Calu3 (cell line): ENCODE measurements around the gene BICD2. TPM values are rescaled to one million over a fixed set of nuclear protein-coding genes. Genes with fewer than 3 reads are reported as not detected.

Experiments
- BruUV-seq: library from RNA; stranded (reverse); fragments of 400-500 nt; replicated peaks from 2 replicates; lab custom pipeline; 2021; lab: Mats Ljungman, UMichigan
- CTCF ChIA-PET: fragments of 300-600 bp; sonication (Branson Sonifier 250); formaldehyde crosslinking; loops from one replicate; lab custom pipeline; 2022; ENCODE audit warnings: antibody characterized with exemption; lab: Charles Lee
- DNase-seq: peaks from one replicate; pipeline ENCODE4 v3.0.0; 2022
- H3K27ac Mint-ChIP-seq: one replicate; pipeline ENCODE4 v1.8.0; 2022; ENCODE audit warnings: mixed read lengths; ENCODE audit not compliant: unreplicated experiment
- H3K27me3 Mint-ChIP-seq: one replicate; pipeline ENCODE4 v1.8.0; 2022; ENCODE audit warnings: mixed read lengths; ENCODE audit not compliant: unreplicated experiment
- H3K36me3 Mint-ChIP-seq: one replicate; pipeline ENCODE4 v1.8.0; 2022; ENCODE audit warnings: mild to moderate bottlenecking, moderate library complexity, mixed read lengths; ENCODE audit not compliant: insufficient read depth, unreplicated experiment
- H3K4me1 Mint-ChIP-seq: one replicate; pipeline ENCODE4 v1.8.0; 2022; ENCODE audit warnings: mild to moderate bottlenecking, low read depth, mixed read lengths; ENCODE audit not compliant: unreplicated experiment
- H3K4me3 Mint-ChIP-seq: one replicate; pipeline ENCODE4 v1.8.0; 2022; ENCODE audit warnings: mild to moderate bottlenecking, low read depth, moderate library complexity, mixed read lengths; ENCODE audit not compliant: unreplicated experiment
- H3K9me3 Mint-ChIP-seq: one replicate; pipeline ENCODE4 v1.8.0; 2022; ENCODE audit warnings: low read depth, mixed read lengths; ENCODE audit not compliant: unreplicated experiment
- intact Hi-C: fragments of 100-400 bp; cut with micrococcal nuclease; formaldehyde crosslinking; loops from one replicate; pipeline ENCODE4 v1.10.0; 2022; ENCODE audit not compliant: unreplicated experiment
- total RNA-seq: library from RNA; stranded (reverse); gene quantifications from 2 replicates; pipeline ENCODE4 v1.2.3, GENCODE V29; 2022
- TF ChIP-seq, protein P1 (sequence below): fragments of 200-600 bp; IDR thresholded peaks from one replicate; pipeline ENCODE4 v1.8.0; 2022; ENCODE audit warnings: antibody characterized with exemption; ENCODE audit not compliant: unreplicated experiment

Gene BICD2
- total RNA-seq, 1 experiment from 2014 or later: 21.9 TPM

DNA sequence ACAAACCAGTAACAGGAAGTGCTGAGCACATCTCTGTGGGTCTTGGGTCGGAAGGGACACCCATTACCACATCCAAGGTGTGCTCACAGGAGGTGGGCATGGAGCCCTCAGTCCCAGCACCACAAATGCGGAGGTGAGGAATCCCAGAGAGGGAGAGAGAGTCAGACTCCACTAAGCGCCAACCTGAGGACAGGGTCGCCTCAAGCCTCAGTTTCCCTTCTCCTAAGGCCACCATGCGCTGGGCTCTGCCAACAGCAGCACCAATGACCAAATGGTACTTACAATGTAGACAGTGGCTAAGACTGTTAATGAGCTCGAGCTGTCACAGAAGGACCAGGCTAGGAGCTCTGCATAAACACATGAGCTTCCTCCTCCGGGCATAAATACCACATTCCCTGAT, 43.1 kb downstream of the BICD2 start:
- Mint-ChIP-seq H3K27ac (no peak overlapping the region), H3K27me3 (no peaks in the 10 kb centered on the region), H3K9me3 (no peaks in the 10 kb centered on the region), H3K4me3 (no peak overlapping the region), H3K4me1 (peaks cover 16% of the 10 kb centered on the region), H3K36me3 (peaks cover 16% of the 10 kb centered on the region)
- TF ChIP-seq, protein P1, sequence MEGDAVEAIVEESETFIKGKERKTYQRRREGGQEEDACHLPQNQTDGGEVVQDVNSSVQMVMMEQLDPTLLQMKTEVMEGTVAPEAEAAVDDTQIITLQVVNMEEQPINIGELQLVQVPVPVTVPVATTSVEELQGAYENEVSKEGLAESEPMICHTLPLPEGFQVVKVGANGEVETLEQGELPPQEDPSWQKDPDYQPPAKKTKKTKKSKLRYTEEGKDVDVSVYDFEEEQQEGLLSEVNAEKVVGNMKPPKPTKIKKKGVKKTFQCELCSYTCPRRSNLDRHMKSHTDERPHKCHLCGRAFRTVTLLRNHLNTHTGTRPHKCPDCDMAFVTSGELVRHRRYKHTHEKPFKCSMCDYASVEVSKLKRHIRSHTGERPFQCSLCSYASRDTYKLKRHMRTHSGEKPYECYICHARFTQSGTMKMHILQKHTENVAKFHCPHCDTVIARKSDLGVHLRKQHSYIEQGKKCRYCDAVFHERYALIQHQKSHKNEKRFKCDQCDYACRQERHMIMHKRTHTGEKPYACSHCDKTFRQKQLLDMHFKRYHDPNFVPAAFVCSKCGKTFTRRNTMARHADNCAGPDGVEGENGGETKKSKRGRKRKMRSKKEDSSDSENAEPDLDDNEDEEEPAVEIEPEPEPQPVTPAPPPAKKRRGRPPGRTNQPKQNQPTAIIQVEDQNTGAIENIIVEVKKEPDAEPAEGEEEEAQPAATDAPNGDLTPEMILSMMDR: no peak
- no peak for DNase-seq
- no TSS peak for BruUV-seq
- intact Hi-C loops: no loop called here
- CTCF ChIA-PET: no interaction called here

DNA sequence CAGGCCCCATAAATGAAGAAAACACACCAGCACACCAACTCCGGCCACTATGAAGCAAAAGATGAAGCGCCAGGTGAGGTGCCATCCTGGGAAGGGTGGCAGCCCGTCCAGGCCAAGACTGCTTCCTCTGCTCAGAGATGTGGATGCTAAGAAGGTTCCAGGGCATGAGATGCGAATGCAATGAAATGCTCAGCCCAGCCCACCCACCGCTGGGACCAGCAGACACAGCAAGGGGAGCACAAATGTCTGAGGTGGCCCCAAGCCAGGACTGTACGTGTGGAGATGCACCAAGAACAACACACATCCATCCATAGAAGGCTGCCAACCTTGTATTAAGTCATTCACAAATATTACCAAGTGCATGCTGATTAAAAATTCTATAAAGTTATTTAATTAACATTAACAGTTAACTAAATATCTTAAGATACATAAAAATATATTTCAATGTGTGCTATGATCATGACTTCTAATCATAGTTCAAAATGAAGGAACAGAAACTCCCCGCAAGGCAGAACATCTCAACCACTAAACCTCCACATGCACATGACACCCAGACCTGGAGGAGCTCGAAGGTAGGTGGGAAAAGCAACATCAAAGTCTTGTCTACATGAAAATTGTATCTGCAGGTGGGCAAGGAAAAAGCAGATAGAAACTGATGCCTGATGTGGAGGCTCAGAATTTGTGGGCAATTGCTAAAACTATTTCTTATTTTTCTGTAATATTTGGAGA, 43.7 kb downstream of the BICD2 start:
- CTCF ChIA-PET: no interaction called here
- Mint-ChIP-seq H3K27ac (no peak overlapping the region), H3K9me3 (no peaks in the 10 kb centered on the region), H3K36me3 (peaks cover 16% of the 10 kb centered on the region), H3K4me3 (no peak overlapping the region), H3K4me1 (peaks cover 16% of the 10 kb centered on the region), H3K27me3 (no peaks in the 10 kb centered on the region)
- TF ChIP-seq, protein P1: no peak
- intact Hi-C loops: no loop called here
- DNase-seq: no peak
- BruUV-seq: no TSS peak

DNA sequence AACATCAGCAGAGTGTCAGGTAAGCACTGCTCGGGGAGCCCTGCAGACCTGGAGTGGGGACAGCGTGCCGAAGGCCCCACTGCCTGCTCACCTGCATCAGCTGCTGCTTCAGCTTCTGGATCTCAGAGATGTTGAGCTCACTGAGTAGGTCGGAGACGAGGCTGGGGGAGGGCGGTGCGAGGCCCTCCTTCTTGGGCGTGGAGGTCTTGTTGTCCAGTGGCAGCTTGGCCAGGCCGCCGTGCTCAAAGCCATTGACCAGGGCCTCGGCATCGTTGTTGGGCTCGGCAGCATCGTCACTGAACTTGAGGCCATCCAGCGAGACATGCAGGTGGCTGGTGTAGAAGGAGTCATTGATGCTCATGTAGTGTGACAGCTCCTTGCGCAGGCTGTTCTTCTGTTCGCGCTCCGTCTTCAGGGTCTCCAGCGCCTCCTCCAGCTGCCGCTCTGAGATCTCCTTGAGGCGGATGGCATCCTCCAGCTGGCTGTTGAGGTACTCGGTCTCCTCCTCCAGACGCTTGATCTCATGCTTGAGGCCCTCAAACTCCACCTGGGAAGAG, 44.3 kb downstream of the BICD2 start:
- no peak for DNase-seq
- intact Hi-C loops: no loop called here
- H3K27ac Mint-ChIP-seq: no peak overlapping the region
- no peak overlapping the region for H3K4me3 Mint-ChIP-seq
- peaks cover 16% of the 10 kb centered on the region for H3K4me1 Mint-ChIP-seq
- TF ChIP-seq, protein P1: no peak
- peaks cover 16% of the 10 kb centered on the region for H3K36me3 Mint-ChIP-seq
- H3K9me3 Mint-ChIP-seq: no peaks in the 10 kb centered on the region
- no peaks in the 10 kb centered on the region for H3K27me3 Mint-ChIP-seq
- no TSS peak for BruUV-seq
- CTCF ChIA-PET: interaction anchor here (0.5 kb wide), 1 partner anchor 74 kb away, joined by 4 read pairs; no protein-coding TSS in a partner anchor

DNA sequence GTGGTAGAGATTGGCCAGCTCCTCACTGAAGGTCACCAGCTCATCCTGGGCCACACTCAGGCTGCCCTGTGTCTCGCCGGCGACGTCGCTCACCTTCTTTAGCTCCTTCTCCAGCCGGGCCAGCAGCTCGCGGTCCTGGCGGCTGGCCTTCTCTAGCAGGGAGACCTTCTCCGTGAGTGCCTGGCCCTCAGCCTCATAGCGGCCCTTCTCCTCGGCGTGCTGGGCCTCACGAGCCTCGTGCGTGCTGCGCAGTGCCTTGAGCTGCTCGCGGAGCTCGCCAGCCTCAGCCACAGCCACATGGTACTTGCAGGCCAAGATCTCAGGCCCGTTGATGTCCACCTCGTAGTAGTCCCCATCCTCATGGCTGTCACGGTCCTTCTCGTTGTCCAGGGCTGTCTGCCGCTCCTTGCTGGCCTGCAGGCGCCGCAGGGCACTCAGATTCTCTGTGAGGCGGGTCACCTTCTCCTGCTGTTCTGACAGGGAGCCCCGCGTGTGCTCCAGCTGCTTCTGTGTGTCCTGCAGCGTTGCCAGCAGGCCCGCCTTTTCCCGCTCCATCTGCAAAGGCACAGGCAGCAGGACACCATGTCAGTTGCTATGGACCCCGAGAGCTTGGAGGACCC, 45.5 kb downstream of the BICD2 start:
- BruUV-seq: no TSS peak
- Mint-ChIP-seq H3K27ac (no peak overlapping the region), H3K4me3 (no peak overlapping the region), H3K27me3 (no peaks in the 10 kb centered on the region), H3K4me1 (peaks cover 13% of the 10 kb centered on the region), H3K36me3 (peaks cover 12% of the 10 kb centered on the region), H3K9me3 (no peaks in the 10 kb centered on the region)
- CTCF ChIA-PET: interaction anchor here (0.8 kb wide), 1 partner anchor 10 kb away, joined by 3 read pairs; no protein-coding TSS in a partner anchor
- DNase-seq: no peak
- intact Hi-C loops: no loop called here
- TF ChIP-seq, protein P1: no peak
